ENCODE results near the gene LHX1. TPM values are rescaled to one million over a fixed set of nuclear protein-coding genes. Genes with fewer than 3 reads are reported as not detected.

The LHX1 gene
- polyA plus RNA-seq, 1 of the 3 experiments (the other 2 are of a cell fraction), result not detected

GRCh38 chr17:36939052-36939801 lies 2.0 kb downstream of the LHX1 start:
- CTCF ChIA-PET, result interaction anchor here (1.1 to 4.1 kb wide), 5 partner anchors 9 to 336 kb away, joined by 3 to 27 read pairs (median 5); no protein-coding TSS in a partner anchor
- Histone ChIP-seq H2AFZ (ENCODE audit: low read depth) (no peak overlapping the region), H3K27me3 (ENCODE audit: insufficient read depth) (peaks cover 97% of the 10 kb centered on the region)

DNA sequence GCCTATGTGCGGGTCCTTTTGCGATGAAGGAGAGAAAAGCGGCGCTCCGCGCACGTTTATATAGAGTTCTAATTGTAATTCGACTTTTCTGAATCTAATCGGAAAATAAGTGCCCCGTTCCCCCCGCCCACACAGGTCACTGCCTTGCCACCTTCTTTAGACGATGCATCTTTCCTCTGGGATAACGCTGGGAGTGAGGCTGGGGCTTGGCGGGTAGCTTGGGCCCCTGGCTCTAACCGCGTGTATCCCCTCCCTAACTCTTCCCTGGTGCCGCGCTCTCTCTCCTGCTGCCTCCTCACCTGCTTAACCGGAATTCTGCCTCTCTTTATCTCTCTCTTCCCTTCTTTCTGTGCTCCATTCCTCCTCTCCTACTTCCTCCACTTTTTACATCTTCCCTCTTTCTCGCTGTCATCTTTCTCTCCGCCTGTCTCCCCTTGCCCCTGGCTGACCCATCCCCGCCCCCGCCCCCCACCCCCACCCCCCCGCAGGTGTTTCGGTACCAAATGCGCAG lies 2.6 kb downstream of the LHX1 start:
- no peak overlapping the region for H3K27ac ChIP-seq (ENCODE audit: low read depth in 2 of 2, low read length in 1 of 2)
- POLR2A ChIA-PET, result no interaction called here
- no peak overlapping the region for H2AFZ ChIP-seq (ENCODE audit: low read depth)
- H3K4me1 ChIP-seq (ENCODE audit: control insufficient read depth in 1 of 2, insufficient read depth in 2 of 2, low read depth in 1 of 2, low read length in 1 of 2), result peaks cover 0 to 24% of the 10 kb centered on the region in 2 experiments; a peak in 2 of 4 replicates
- peaks cover 15% of the 10 kb centered on the region for H3F3A ChIP-seq (replicated peaks; ENCODE audit: insufficient read depth)
- H4K20me1 ChIP-seq (ENCODE audit: insufficient read depth), result peaks cover 30% of the 10 kb centered on the region
- DNase-seq, result no peak
- H3K36me3 ChIP-seq (replicated peaks in 1 of 2; ENCODE audit: control insufficient read depth in 1 of 2, insufficient read depth in 2 of 2, low read length in 1 of 2), result no peaks in the 10 kb centered on the region
- no peaks in the 10 kb centered on the region for H3K9me3 ChIP-seq
- no peaks in the 10 kb centered on the region for H3K9me2 ChIP-seq
- no peak overlapping the region for H3K4me3 ChIP-seq (ENCODE audit: low read depth in 2 of 2, low read length in 1 of 2)
- CTCF ChIA-PET, result interaction anchor here (0.6 to 4.1 kb wide), 5 partner anchors 9 to 337 kb away, joined by 3 to 27 read pairs (median 3); no protein-coding TSS in a partner anchor
- no peaks in the 10 kb centered on the region for H3K79me2 ChIP-seq (ENCODE audit: insufficient read depth)
- H3K27me3 ChIP-seq (ENCODE audit: insufficient read depth), result peaks cover 97% of the 10 kb centered on the region
- H3K4me2 ChIP-seq, result no peak overlapping the region
- WGBS (ENCODE audit: low lambda C conversion rate), result 19% methylated on average over 26 of the region's 26 CpGs
- no peak overlapping the region for H3K9ac ChIP-seq
- TF ChIP-seq, protein P1, sequence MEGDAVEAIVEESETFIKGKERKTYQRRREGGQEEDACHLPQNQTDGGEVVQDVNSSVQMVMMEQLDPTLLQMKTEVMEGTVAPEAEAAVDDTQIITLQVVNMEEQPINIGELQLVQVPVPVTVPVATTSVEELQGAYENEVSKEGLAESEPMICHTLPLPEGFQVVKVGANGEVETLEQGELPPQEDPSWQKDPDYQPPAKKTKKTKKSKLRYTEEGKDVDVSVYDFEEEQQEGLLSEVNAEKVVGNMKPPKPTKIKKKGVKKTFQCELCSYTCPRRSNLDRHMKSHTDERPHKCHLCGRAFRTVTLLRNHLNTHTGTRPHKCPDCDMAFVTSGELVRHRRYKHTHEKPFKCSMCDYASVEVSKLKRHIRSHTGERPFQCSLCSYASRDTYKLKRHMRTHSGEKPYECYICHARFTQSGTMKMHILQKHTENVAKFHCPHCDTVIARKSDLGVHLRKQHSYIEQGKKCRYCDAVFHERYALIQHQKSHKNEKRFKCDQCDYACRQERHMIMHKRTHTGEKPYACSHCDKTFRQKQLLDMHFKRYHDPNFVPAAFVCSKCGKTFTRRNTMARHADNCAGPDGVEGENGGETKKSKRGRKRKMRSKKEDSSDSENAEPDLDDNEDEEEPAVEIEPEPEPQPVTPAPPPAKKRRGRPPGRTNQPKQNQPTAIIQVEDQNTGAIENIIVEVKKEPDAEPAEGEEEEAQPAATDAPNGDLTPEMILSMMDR (IDR thresholded peaks at IDR 0.05), result no peak
- TF ChIP-seq, protein P2, sequence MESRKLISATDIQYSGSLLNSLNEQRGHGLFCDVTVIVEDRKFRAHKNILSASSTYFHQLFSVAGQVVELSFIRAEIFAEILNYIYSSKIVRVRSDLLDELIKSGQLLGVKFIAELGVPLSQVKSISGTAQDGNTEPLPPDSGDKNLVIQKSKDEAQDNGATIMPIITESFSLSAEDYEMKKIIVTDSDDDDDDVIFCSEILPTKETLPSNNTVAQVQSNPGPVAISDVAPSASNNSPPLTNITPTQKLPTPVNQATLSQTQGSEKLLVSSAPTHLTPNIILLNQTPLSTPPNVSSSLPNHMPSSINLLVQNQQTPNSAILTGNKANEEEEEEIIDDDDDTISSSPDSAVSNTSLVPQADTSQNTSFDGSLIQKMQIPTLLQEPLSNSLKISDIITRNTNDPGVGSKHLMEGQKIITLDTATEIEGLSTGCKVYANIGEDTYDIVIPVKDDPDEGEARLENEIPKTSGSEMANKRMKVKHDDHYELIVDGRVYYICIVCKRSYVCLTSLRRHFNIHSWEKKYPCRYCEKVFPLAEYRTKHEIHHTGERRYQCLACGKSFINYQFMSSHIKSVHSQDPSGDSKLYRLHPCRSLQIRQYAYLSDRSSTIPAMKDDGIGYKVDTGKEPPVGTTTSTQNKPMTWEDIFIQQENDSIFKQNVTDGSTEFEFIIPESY (IDR thresholded peaks at IDR 0.05; ENCODE audit: borderline replicate concordance, low read depth), result no peak
- TF ChIP-seq, protein P3, sequence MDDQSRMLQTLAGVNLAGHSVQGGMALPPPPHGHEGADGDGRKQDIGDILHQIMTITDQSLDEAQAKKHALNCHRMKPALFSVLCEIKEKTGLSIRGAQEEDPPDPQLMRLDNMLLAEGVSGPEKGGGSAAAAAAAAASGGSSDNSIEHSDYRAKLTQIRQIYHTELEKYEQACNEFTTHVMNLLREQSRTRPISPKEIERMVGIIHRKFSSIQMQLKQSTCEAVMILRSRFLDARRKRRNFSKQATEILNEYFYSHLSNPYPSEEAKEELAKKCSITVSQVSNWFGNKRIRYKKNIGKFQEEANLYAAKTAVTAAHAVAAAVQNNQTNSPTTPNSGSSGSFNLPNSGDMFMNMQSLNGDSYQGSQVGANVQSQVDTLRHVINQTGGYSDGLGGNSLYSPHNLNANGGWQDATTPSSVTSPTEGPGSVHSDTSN (IDR thresholded peaks at IDR 0.05), result no peak
- TF ChIP-seq USF2 (IDR thresholded peaks at IDR 0.05; ENCODE audit: borderline replicate concordance, low read depth, low read length) (no peak), TCF12 (IDR thresholded peaks at IDR 0.05) (no peak), IRF3 (IDR thresholded peaks at IDR 0.05; ENCODE audit: low read depth, low read length) (no peak), NFIC (IDR thresholded peaks at IDR 0.05; ENCODE audit: borderline replicate concordance) (no peak), SIN3A (IDR thresholded peaks at IDR 0.05; ENCODE audit: borderline replicate concordance, low read depth, low read length) (no peak), MXI1 (IDR thresholded peaks at IDR 0.05; ENCODE audit: low read depth, low read length) (no peak)

More at GRCh38 chr17:36939052-36939801, 2.0 kb downstream of the LHX1 start:
- 36% methylated on average over 27 of the region's 43 CpGs for WGBS (ENCODE audit: low lambda C conversion rate)
- no peak overlapping the region for H3K4me3 ChIP-seq (ENCODE audit: low read depth in 2 of 2, low read length in 1 of 2)
- H3K9me3 ChIP-seq, result no peaks in the 10 kb centered on the region
- no peak for DNase-seq
- H3K36me3 ChIP-seq (replicated peaks in 1 of 2; ENCODE audit: control insufficient read depth in 1 of 2, insufficient read depth in 2 of 2, low read length in 1 of 2), result no peaks in the 10 kb centered on the region
- no peaks in the 10 kb centered on the region for H3K9me2 ChIP-seq
- no peak overlapping the region for H3K27ac ChIP-seq (ENCODE audit: low read depth in 2 of 2, low read length in 1 of 2)
- TF ChIP-seq, protein P3 (IDR thresholded peaks at IDR 0.05), result no peak
- peak; percentile 94 for TF ChIP-seq EZH2phosphoT487 (IDR thresholded peaks at IDR 0.05; ENCODE audit: borderline replicate concordance, low read depth)
- TF ChIP-seq, protein P2 (IDR thresholded peaks at IDR 0.05; ENCODE audit: borderline replicate concordance, low read depth), result no peak
- POLR2A ChIA-PET, result no interaction called here
- peaks cover 29% of the 10 kb centered on the region for H4K20me1 ChIP-seq (ENCODE audit: insufficient read depth)
- peaks cover 0 to 29% of the 10 kb centered on the region in 2 experiments; a peak in 2 of 4 replicates for H3K4me1 ChIP-seq (ENCODE audit: control insufficient read depth in 1 of 2, insufficient read depth in 2 of 2, low read depth in 1 of 2, low read length in 1 of 2)
- peaks cover 8% of the 10 kb centered on the region for H3F3A ChIP-seq (replicated peaks; ENCODE audit: insufficient read depth)
- H3K4me2 ChIP-seq, result no peak overlapping the region
- H3K9ac ChIP-seq, result no peak overlapping the region
- H3K79me2 ChIP-seq (ENCODE audit: insufficient read depth), result no peaks in the 10 kb centered on the region
